Measurements from ENCODE around the gene ZNFX1.
"Not testable (repeated sequence)": the region's sequence is repeated elsewhere in the genome, so short reads cannot be mapped to it uniquely, and the experiment has no call there.

ZNFX1 gene

DNA sequence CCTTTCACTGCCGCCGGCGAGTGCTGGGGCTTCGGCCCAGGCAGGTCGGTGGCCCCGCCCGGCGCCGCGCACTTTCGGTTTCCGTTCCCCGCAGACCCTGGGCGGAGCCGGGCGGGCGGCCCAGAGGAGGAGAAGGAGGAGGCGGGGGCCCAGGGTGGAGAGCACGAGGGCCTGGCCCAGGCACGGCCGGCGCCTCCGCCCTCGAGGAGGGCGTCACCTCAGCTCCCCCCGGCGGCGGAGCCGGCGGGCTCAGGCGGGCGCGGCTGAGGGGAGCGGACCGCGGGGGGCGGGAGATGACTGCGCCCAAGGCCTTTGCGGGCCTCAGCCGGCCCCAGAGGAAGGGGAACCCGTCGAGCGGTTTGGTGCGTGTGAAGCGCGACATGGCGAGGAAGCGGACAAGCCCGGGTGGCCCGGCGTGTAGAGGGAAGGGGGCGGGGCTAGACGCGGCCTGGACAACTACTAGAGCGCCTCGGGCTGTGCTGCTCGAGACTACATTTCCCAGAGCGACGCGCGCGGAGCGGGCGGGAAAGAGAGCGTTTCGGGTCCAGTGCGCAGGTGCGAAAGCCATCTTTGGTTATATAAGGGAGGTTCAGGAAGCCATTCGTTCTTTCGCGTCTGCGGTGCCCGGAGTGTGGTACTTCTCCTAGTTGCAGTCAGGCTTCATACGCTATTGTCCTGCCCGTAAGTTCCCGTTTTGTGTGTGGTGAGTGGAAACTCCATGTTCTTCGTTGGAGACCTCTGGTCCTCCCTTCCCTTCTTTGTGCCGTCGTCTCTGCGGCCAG is at the start of gene ZNFX1:
Gene ZNFX1, minus strand, starts transcription at position 22 of the 782 bp plus-strand sequence. CDS start 2,218 bp downstream, outside the sequence.
- DNase-seq = peak; percentile 97

DNA sequence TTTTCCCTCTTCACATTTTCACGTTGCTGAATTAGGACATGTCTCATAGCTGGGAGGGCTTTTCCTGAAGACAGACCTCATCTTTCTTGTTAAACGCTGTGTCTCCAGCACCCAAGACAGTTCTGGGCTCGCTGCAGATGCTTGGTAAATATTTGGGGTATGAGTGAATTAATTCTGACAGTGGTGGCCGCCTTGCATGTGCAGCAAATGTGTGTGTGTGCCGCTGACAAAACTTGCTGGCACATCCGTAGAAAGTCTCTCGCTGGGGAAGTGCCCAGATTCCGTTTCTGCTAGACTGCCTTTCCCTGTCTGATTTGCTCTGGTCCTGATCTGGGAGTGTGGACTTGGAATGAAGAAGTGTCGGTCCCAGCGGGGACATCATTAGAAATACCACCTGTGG is 48.2 kb upstream of the ZNFX1 start:
- no peak for DNase-seq

DNA sequence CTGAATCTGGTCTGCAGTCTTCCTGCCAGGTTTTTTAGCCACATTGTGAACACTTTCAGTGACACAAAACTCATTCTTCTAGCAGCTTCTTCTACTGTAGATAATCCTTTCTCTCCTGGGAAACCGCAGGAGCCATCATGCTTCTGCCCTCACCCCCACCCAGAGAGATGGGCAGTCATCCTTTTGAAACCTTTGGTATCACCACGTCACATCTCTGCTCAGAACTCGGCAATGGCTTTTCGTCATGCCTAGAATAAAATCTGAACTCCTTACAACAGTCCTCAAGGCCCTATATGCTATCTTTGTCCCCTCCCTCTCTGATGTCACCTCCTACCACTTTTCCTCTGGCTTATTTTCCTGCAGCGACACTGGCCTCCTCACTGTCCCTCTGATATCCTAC is 46.4 kb upstream of the ZNFX1 start:
- DNase-seq = no peak

DNA sequence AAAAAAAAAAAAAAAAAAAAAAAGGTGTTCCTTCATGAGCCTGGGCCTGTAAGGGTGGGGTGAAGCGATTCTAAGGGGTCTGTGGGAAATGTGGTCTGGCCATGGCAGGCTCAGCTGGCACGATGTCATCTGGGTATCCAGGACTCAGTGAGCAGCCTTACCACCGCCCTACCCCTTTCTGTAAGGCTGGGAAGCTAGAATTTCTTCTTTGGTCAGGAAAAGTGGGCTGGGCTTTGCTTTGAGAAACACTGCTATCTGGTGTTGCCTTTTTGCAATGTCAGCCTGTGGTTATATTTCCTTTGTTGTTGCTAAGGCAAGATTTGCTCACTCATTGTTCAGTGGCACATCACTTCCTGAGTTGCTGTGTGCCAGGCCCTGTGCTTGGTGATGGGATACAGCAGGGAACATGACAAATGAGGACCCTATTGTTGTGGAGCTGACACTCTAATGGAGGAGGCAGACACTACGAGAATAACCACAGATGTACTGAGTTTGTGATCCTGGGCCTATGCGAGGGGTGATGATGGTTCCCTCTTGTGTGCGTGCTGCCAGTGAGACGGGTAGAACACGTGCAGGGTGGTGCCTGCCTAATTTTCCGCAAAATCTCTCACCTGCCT is 45.9 kb upstream of the ZNFX1 start:
- no peak for DNase-seq

DNA sequence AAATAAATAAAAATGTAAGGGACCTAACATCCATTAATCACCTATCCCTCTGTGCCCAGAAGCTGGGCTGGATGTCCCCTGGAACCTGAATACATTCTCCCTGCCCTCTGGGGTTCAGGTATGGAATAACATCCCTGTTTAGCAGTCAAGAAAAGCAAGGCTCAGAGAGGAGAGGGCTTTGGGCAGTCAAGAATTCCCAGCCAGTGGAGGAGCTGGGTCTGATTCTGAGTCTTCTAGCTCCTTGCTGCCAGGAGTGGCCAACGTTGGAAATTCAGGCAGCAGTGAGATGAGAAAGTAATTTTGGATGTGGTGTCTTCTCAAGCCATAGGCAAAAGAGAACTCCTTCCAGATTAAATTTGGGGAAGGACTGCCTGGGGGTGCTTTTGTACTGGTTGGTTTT is 42.6 kb upstream of the ZNFX1 start:
- no peak for DNase-seq

DNA sequence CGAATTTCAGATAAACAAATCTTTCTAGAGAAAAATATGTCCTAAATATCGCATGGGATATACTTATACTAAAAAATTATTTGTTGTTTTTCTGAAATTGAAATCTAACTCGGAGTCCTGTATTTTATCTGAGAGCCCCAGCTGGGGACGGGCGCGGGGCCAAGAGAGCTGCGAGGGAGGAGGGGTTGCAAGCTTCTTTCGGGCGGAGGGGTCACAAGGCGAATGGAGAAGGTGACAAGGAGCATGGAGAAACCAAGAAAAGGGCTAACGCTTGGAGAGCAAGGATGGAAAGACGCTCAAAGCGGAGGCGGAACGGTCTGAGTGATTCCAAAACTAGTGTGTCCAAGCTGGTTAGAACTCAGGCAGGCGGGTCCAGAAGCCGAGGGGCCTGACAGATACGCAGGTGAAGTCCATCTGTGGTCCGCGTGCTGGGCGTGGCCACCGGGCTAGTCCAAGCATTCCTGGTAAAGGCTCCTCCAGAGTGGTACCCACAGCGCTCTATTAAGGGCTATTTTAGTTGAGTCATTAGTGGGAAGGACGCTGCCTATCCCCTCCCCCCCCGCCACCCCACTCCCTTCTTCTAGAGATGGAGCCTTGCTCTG is 41.5 kb upstream of the ZNFX1 start:
- DNase-seq = no peak

DNA sequence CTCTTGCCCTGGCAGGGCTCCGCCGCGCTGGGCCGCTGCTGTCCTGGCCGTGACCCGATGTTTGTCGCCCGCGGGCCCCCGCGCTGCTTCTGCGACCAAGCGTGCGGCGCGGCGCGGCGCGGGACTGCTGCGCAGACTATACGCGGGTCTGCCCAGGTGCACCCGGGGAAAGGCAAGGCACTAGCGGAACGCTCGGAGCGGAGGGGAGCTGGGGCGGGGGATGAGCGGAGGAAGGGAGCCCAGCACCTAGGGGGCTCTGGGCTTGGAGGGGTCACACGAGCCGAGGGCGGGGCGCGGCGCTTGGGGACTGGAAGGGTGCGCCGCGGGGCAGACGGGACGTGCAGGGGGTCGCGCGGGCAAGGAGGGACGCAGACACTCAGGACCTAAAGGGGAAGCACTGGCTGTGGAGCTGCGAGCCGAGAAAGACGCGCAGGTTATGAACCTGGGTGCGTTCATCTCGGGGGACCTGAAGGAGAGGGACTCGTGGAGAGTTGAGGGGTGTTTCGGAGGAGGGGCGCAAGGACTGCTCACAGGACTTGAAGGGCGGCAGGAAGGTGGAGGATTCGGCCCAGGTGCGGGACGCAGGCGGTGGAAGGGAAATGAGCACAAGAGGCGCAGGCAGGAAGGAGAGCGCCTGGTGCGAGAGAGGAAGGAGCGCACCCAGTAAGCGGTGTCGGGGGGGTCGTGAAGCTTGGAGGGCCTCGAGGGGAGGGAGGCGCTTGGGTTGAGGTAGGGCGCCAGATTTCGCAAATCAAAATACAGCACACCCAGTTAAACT is 40.8 kb upstream of the ZNFX1 start:
- no peak for DNase-seq

DNA sequence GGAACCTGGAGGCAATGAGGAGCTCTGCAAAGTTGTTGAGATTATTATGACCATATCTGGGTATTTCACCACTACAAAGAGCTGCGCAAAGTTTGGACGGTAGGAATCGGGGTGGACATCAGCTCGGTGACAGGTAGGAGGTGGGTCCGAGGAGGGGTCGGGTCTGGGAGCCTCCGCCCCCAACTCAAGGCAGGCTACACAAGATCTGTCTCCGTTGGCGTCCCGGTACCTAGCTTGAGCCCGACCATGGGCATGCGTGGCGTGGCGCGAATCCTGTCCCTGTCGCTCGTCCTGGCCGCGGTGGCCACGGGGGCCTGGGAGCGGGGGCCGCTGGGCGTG is 40.2 kb upstream of the ZNFX1 start:
- DNase-seq = no peak

DNA sequence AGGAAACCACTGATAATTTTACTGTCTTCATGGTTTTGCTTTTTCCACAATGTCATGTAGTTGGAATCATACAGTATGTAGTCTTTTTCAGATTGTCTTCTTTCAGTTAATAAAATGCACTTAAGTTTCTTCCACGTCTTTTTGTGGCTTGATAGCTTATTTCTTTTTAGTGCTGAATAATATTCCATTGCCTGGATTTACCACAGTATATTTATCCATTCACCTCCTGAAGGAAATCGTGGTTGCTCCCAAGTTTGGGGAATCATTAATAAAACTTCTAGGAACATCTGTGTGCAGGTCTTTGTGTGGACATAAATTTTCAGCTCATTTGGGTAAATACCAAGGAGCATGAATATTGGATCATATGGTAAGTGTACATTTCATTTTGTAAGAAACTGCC is 38.8 kb upstream of the ZNFX1 start:
- DNase-seq = no peak

DNA sequence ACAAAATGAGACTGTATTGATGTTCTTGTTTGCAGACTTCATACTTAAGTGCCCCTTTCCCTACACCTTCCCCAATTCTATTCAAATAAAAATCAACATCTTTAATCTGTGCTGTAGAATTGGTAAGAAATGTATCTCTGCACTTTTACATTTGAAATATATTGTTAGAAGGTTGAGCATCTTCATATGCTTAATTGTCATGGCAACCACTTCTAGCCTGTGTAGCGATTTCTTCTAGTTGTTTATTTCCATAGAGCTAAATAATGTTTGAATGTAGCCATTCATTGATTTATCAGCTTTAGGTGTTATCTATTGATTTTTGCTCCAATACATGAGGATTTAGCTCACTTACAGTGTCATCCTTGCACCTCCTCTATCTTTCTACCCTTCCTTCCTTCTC is 37.7 kb upstream of the ZNFX1 start:
- DNase-seq = no peak

DNA sequence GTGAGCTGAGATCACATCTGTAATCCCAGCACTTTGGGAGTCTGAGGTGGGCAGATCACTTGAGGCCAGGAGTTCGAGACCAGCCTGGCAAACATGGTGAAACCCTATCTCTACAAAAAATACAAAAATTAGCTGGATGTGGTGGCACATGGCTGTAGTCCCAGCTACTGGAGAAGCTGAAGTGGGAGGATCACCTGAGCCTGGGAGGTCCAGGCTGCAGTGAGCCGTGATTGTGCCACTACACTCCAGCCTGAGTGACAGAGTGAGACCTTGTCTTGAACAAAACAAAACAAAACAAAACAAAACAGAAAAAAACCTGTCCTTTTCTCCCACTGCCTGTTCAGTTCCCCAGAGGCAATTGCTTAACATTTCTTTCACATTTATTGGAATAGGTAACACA is 36.2 kb upstream of the ZNFX1 start:
- not testable (repeated sequence) for DNase-seq

DNA sequence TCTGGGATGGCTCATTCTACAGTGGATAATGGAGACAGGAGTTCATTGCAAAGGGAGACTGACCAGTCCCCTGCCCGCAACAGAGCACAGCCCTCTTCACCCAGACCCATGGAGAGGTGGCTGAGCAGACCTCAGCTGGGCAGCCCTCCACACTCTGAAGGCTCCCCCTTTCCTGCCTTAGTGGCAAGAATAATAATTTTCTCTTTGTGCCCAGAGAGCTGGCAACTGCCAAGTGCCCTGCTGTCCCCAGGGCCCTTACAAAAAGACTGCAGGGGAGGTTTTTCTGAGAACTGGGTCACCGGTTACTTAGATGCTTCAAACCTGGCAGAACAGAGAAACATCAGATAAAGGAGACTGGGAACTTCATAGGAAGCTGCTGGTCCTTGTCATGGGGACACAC is 35.4 kb upstream of the ZNFX1 start:
- no peak for DNase-seq

DNA sequence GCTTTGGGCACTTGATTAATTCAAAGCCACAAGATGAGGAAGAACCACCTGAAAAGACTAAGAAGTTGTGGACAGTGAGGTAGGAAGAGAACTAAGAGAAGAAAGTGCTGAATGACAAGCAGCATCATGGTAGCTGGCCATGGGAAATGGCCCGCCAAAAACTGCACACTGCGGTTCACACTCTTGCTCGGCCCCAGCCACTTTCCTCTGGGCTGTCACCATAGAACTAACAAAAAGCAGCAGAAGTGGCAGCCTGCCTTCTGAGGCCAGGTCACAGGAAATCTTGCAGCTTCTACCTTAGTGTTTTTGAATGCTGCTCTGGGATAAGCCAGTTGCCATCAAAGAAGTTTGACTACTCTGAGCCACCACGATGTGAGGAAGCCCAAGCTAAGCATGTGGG is 34.8 kb upstream of the ZNFX1 start:
- no peak for DNase-seq

DNA sequence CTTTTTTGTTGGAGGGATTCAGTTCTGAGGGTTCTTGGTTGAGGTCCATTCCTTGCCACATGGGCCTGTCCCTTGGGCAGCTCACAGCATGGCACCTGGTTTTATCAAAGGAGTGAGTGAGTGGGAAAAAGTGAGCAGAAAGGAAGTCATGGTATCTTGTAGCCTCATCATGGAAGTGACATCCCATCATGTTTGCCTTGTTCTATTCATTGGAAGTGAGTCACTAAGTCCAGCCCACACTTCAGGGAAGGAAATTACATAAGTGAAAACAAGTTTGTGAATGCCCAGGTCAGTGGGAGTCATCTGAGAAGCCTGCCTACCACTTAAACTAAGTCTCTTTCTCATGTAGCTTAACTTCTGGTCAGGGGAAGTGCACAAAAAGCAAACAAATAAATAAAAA is 32.8 kb upstream of the ZNFX1 start:
- DNase-seq = no peak

DNA sequence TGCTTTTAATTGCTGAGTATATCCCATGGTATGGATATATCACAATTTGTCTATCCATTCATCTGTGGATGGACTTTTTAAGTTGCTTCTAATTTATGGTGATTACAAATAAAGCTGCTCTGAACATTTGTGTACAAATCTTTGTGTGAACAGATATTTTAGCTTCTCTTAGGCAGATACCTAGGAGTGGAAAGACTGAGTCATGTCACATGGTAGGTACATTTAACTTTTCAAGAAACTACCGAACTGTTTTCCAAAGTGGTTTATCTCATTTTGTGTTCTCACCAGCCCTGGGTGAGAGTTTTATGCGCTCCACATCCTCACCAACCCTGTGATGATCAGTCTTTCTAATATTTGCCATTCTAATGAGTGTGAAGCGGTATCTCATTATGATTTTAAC is 31.0 kb upstream of the ZNFX1 start:
- no peak for DNase-seq

DNA sequence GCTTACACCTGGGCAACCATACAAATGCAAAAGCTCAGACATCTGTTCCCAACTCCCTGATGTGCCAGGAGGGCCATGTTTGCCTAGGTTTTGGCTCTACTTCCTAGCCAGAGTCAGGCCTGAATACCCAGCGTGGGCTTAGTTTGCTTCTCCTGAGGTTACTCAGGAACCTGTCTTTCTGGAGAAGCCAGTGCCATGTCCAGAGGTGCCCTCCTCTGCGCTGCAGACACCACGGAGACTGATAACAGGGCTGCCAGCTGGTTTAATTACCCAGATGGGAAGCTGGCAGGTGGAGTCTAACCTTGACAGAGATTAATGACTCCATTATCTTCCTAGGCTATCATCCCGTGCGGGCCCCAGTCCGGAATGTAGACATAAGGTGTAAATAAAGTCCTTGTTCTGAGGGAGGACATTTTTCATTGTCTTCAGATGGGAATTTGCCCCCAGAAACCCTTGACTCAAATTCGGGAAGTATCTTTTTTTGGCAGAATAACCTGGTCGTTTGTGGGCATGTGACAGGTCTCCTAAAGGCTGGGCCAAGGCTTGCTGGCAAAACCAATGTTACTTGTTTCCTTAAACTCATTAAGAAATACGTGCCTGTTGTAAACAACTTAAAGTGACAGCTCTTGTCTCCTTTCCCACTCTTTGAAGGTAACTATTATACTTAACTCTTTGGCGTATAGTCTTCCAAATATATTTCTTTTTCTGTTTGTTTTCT is 29.2 kb upstream of the ZNFX1 start:
- DNase-seq = peak; percentile 68

DNA sequence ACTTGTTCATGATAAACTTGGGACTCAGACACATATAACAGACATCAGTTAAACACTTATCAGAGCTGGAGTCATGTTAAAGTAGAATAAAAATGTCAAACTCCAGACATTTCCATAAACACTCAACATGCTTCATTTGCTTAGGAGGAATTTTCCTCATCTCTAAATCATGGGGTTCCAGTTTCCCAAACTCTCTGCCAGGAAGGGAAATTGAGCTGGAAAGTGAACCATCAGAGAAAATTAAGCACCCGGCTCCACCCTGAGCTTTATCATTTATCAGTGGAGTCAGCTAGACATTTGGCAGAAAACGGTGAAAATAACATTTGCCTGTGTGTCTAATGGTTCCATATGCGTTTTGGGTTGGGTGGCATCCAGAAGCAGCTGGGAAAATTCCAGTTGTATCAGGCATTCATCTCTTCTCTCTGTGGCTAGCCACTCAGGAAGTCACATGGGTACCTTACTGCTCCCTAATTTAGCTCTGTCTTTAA is 25.3 kb upstream of the ZNFX1 start:
- no peak for DNase-seq

DNA sequence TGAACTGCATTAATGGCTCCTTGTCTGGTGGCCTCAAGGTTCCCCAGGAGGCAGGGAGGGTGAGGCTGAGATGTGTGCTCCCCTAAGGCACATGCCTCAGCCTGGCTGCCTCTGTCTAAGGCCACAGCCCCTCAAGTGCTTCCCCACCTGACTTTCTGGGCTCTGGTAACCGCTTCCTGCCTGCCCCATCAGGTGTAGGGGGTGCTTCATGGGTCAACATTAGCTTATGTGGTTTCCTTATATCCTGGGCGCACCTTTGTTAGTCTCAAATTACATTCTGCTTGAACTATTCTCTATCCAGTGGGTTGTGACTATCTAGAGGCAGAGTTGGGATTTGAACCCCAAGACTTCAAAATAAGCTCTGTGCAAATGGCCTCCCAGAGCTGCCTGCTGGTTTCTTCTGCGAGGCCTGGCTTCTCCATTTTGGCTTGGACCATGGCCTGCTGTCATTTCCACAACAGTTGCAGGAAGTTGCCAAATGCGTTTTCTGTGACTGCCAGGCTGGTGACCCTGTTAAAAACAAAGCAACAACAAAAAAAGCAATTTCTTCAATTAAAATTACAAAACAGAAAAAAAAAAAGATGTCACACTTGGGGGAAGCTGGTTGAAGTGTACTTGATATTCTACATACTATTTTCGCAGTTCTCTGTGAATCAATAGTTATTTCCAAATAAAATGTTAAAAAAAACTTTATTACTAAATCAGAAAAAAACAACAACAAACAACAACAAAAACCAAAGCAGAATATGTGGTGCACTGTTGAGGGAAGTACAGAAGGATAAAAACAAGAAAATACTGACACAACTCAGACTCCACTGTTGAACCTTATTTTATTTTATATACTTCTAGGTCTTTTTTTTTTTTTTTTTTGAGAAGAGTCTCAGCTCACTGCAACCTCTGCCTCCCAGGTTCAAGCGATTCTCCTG is 20.0 kb upstream of the ZNFX1 start:
- peak; percentile 29 for DNase-seq

DNA sequence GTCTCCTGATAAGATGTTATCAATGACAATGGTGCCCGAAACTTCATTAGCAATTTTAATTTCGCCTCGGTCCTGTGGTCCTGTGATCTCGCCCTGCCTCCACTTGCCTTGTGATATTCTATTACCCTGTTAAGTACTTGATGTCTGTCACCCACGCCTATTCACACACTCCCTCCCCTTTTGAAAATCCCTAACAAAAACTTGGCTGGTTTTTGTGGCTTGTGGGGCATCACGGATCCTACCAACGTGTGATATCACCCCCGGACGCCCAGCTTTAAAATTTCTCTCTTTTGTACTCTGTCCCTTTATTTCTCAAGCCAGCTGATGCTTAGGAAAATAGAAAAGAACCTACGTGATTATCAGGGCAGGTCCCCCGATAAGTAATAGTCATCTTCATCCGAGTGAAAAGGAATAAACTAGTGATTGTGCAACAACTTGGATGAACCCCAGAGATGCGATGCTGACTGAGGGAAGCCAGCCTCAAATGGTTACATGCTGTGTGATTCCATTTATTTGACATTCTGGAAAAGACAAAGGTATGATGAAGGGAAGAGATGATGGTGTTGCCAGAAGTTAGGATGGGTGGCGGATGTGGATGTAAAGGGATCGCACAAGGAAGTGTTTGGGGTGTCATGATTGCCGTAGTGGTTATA is 16.3 kb upstream of the ZNFX1 start:
- DNase-seq = not testable (repeated sequence)

DNA sequence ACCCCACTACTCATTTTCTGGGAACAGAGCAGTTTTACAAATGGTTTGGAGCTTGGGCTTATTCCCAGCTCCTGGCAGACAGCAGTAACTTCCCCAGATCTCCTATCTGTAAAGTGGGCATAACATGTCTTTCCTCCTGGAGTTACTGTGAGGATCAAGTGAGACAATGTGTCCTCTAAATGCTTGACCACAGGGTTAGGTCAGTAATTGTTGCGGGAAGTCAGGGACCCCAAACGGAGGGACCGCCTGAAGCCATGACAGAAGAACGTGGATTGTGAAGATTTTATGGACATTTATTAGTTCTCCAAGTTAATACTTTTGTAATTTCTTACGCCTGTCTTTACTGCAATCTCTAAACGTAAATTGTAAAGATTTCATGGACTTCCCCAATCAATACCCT is 15.3 kb upstream of the ZNFX1 start:
- no peak for DNase-seq

DNA sequence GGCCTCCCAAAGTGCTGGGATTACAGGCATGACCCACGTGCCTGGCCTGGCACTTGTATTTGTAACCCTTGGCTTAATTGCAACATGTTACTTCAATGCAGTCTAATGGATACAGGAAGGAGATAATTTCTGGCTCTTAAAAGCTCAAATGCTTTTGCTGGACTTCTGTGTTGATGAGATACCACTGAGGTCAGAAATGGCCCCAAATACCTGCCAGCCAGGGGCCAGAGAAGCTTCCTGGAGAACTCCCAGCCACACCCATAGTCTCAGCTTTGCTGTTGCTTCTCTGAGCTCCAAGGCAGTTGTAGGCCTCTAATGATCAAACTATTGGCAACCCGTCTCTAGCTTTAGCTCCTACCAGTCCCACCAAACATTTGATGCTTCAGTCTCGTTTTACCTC is 14.2 kb upstream of the ZNFX1 start:
- no peak for DNase-seq

All from NCI-H2029 (cell line).